ENCODE results near the gene KRT40.

GRCh38 chr17:41009301-41009760 is 25.2 kb upstream of the KRT40 start:
- TF ChIP-seq EZH2phosphoT487 (IDR thresholded peaks at IDR 0.05; ENCODE audit: insufficient read depth, low read depth) = no peak
- TF ChIP-seq EZH2 (IDR thresholded peaks at IDR 0.05; ENCODE audit: insufficient read depth, poor library complexity, severe bottlenecking) = no peak
